Spinal cord (tissue), 10 donors: ENCODE measurements around the gene CTSD. TPM values are rescaled to one million over a fixed set of nuclear protein-coding genes. Genes with fewer than 3 reads are reported as not detected.

Source experiments
- DNase-seq, 6 donors: peaks; one replicate each; pipeline versions ENCODE4 v3.0.0 to v3.0.0-alpha.2; 2013 to 2015; ENCODE audit warnings: low spot score in 6 of 6, low read depth in 4 of 6
- H3K27ac ChIP-seq: one replicate; pipeline ENCODE4 v1.5.1; 2013; ENCODE audit warnings: low read depth, low read length, control low read depth
- H3K27me3 ChIP-seq: one replicate; pipeline ENCODE4 v1.6.1; 2013; ENCODE audit warnings: low read length; ENCODE audit not compliant: control insufficient read depth, insufficient read depth
- H3K36me3 ChIP-seq: one replicate; pipeline ENCODE4 v1.6.1; 2013; ENCODE audit warnings: low read length; ENCODE audit not compliant: control insufficient read depth, insufficient read depth
- H3K4me1 ChIP-seq: one replicate; pipeline ENCODE4 v1.6.1; 2013; ENCODE audit warnings: low read length; ENCODE audit not compliant: control insufficient read depth, insufficient read depth
- H3K4me3 ChIP-seq: one replicate; pipeline ENCODE4 v1.5.1; 2013; ENCODE audit warnings: low read depth, low read length, control low read depth
- H3K9me3 ChIP-seq: one replicate; pipeline ENCODE4 v1.6.1; 2013; ENCODE audit warnings: low read length; ENCODE audit not compliant: control insufficient read depth, insufficient read depth
- WGBS: methylation state at CpG from one replicate; pipeline ENCODE4 v1.1.5; 2013; ENCODE audit warnings: missing lambda C conversion rate; ENCODE audit not compliant: insufficient coverage; 5-methylcytosine and 5-hydroxymethylcytosine counted together
- polyA plus RNA-seq, 2 donors: library from polyadenylated mRNA; unstranded; fragments of 120-200 nt; gene quantifications; one replicate each; pipeline ENCODE4 v1.2.1, GENCODE V29; 2013; ENCODE audit not compliant: insufficient read length in 2 of 2
- total RNA-seq, 2 donors: library from RNA; depleted of rRNA in 1 of 2; stranded (reverse); fragments of 120-200 nt in 1 of 2; fragments of >200 nt in 1 of 2; gene quantifications; one replicate each; pipeline versions ENCODE4 v1.2.3 to v1.2.4, GENCODE V29; 2013 to 2014
- donor health status: healthy.

Gene CTSD
- total and polyA plus RNA-seq, 4 donors = 160 to 241 (median 195) TPM

DNA sequence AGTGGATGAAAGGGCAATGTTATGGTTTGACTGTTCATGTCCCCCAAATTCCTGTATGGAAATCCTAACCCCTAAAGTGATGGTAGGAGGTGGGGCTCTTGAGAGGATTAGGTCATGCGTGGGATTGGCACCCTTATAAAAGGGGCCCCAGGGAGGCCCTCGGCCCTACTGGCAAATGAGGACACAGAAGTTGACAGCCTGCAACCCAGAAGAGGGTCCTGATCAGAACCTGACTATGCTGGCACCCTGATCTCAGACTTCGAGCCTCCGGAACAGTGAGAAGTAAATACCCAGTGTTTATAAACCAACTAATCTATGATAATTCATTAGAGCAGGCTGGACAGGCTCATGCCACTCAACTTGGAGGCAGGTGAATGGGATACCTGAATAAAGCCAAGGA, 22.0 kb downstream of the CTSD start:
- Histone ChIP-seq H3K4me3 (no peak overlapping the region), H3K27me3 (no peaks in the 10 kb centered on the region), H3K27ac (no peak overlapping the region), H3K4me1 (peaks cover 21% of the 10 kb centered on the region), H3K36me3 (peaks cover 9% of the 10 kb centered on the region), H3K9me3 (peaks cover 3% of the 10 kb centered on the region)
- no peak for DNase-seq
- no CpG with 5 or more reads among the region's 4 CpGs for WGBS

- H3K4me3 ChIP-seq = no peak overlapping the region
- peaks cover 3% of the 10 kb centered on the region for H3K9me3 ChIP-seq
- H3K4me1 ChIP-seq = peaks cover 16% of the 10 kb centered on the region
- H3K36me3 ChIP-seq = peaks cover 4% of the 10 kb centered on the region
- DNase-seq = no peak
- H3K27ac ChIP-seq = no peak overlapping the region
- no peaks in the 10 kb centered on the region for H3K27me3 ChIP-seq
- WGBS = 87% methylated on average over 5 of the region's 8 CpGs
These were observed 22.8 kb downstream of the CTSD start for GRCh38 chr11:1740786-1741530.

GRCh38 chr11:1739576-1739975, 24.2 kb downstream of the CTSD start:
- no peaks in the 10 kb centered on the region for H3K36me3 ChIP-seq
- H3K27me3 ChIP-seq = no peaks in the 10 kb centered on the region
- 78% methylated on average over 8 of the region's 8 CpGs for WGBS
- H3K4me1 ChIP-seq = peaks cover 12% of the 10 kb centered on the region
- no peak for DNase-seq
- H3K9me3 ChIP-seq = peaks cover 3% of the 10 kb centered on the region
- no peak overlapping the region for H3K4me3 ChIP-seq
- H3K27ac ChIP-seq = no peak overlapping the region

DNA sequence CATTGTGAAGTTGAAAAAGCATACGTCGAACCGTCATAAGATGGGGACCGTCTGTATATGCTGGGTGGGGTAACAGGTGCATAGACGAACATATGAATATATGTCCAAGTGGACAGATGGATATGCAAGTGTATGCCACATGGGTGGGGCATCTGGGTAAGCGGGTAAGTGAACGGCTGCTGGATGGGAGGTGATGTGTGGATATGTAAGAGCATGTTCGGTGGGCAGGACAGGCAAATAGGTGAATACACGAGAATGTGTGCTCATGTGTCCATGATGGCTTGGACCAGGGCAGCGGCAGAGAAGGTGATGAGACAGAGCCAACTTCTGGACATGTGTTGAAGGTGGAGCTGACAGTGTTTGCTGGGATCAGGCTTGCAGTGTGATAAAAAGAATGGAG, 25.3 kb downstream of the CTSD start:
- Histone ChIP-seq H3K27me3 (no peaks in the 10 kb centered on the region), H3K4me1 (peaks cover 8% of the 10 kb centered on the region), H3K4me3 (no peak overlapping the region), H3K9me3 (peaks cover 3% of the 10 kb centered on the region), H3K27ac (no peak overlapping the region), H3K36me3 (no peaks in the 10 kb centered on the region)
- 94% methylated on average over 10 of the region's 10 CpGs for WGBS
- DNase-seq = no peak

DNA sequence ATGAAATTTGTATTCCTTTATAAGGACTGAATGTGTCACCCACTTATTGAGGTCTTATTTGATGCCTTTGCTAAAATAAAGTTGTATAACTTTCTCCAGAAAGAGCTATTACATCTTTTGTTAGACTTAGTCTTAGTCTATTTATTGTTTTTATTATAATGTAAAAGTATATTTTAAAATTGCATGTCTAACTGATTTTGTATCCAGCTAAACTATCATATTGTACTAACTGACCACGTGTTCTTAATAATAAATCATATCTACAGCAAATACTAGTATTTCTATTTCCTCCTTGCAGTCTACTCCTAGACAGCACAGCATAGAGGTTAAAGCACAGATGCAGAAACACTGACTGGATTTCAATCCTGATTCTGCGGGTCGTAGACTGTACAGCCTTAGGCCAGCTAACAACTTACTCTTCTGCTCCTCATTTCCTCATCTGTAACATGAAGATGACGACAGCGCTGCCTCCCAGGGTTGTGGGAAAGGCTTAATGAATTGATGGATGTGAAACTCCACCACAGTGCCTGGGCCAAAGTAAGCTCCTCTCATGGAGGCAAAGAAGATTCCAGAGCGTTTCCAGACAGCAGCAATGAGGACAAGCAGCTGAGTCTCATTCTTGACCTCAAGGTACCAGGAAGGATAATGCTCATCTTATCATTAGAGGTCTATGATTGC, 26.5 kb downstream of the CTSD start:
- no peak overlapping the region for H3K27ac ChIP-seq
- no peaks in the 10 kb centered on the region for H3K36me3 ChIP-seq
- DNase-seq = no peak
- no peaks in the 10 kb centered on the region for H3K27me3 ChIP-seq
- H3K4me1 ChIP-seq = peaks cover 8% of the 10 kb centered on the region
- WGBS = 92% methylated on average over 2 of the region's 6 CpGs
- H3K4me3 ChIP-seq = no peak overlapping the region
- peaks cover 3% of the 10 kb centered on the region for H3K9me3 ChIP-seq

DNA sequence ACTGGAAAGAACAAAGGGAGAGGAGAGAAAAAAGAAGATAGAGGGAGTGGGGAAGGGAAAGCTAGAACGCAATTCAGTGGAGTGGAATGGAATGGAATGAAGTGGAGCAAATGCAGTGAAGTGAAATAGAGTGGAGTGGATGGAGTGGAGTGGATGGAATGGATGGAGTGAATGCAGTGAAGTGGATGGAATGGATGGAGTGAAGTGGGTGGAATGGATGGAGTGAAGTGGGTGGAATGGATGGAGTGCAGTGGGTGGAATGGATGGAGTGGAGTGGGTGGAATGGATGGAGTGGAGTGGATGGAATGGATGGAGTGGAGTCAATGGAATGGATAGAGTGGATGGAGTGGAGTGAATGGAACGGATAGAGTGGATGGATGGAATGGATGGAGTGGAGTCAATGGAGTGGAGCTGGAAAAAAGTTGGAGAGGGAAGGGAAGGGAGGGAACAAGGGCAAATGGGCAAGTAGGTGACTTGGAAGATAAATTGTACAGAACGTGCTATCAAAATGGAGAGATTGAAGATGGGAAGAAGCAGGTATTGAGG, 27.2 kb downstream of the CTSD start:
- peaks cover 3% of the 10 kb centered on the region for H3K9me3 ChIP-seq
- DNase-seq = no peak
- H3K4me3 ChIP-seq = no peak overlapping the region
- WGBS = 58% methylated on average over 3 of the region's 3 CpGs
- peaks cover 8% of the 10 kb centered on the region for H3K4me1 ChIP-seq
- H3K36me3 ChIP-seq = no peaks in the 10 kb centered on the region
- no peaks in the 10 kb centered on the region for H3K27me3 ChIP-seq
- no peak overlapping the region for H3K27ac ChIP-seq

GRCh38 chr11:1735271-1735670, 28.5 kb downstream of the CTSD start:
- no peak for DNase-seq
- Histone ChIP-seq H3K4me3 (no peak overlapping the region), H3K27me3 (no peaks in the 10 kb centered on the region), H3K27ac (no peak overlapping the region), H3K36me3 (no peaks in the 10 kb centered on the region), H3K9me3 (peaks cover 3% of the 10 kb centered on the region), H3K4me1 (peaks cover 13% of the 10 kb centered on the region)
- WGBS = 78% methylated on average over 12 of the region's 16 CpGs

- Histone ChIP-seq H3K27me3 (no peaks in the 10 kb centered on the region), H3K4me3 (no peak overlapping the region), H3K4me1 (peaks cover 16% of the 10 kb centered on the region), H3K9me3 (peaks cover 3% of the 10 kb centered on the region), H3K27ac (no peak overlapping the region), H3K36me3 (no peaks in the 10 kb centered on the region)
- WGBS = 56% methylated on average over 10 of the region's 10 CpGs
- DNase-seq = no peak
These were observed 29.1 kb downstream of the CTSD start for GRCh38 chr11:1734641-1735081.

- Histone ChIP-seq H3K9me3 (peaks cover 3% of the 10 kb centered on the region), H3K36me3 (no peaks in the 10 kb centered on the region), H3K27ac (no peak overlapping the region), H3K27me3 (no peaks in the 10 kb centered on the region), H3K4me1 (peaks cover 16% of the 10 kb centered on the region), H3K4me3 (no peak overlapping the region)
- no peak for DNase-seq
- 80% methylated on average over 25 of the region's 28 CpGs for WGBS
These were observed 29.7 kb downstream of the CTSD start for GRCh38 chr11:1733716-1734640.
